DND-41 (cell line): ENCODE data around the gene OR13J1.

Source experiments
- EZH2 ChIP-seq: IDR thresholded peaks from 3 replicates; pipeline ENCODE4 v1.6.1; 2012; ENCODE audit warnings: borderline replicate concordance, low read depth, mild to moderate bottlenecking, moderate library complexity, low read length, inconsistent platforms; ENCODE audit not compliant: severe bottlenecking
- TF ChIP-seq, protein P1 (sequence below): IDR thresholded peaks from 2 replicates; pipeline ENCODE4 v1.5.1; 2012; ENCODE audit warnings: borderline replicate concordance, low read length, moderate library complexity, mild to moderate bottlenecking; ENCODE audit not compliant: poor library complexity, severe bottlenecking; ENCODE audit errors: extremely low read depth

DNA sequence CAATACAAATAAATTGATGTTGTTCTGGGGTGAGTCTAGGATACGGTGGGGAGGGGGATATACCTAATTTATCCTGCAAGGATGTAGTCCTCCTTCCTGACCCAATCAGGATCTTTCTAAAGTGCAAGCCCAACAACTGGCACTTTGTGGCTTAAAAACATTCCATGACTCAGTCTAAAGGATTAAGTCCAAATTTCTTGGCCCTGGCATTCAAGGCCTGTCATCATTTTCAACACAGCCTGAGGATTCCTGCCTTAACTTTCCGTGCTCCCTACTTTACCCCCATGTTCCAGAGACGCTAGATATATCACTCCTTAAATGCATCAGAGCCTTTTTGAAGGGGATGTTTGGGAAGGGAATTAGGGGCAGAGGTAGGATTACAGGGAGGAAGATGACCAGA, 42.7 kb downstream of the OR13J1 start:
- TF ChIP-seq, protein P1, sequence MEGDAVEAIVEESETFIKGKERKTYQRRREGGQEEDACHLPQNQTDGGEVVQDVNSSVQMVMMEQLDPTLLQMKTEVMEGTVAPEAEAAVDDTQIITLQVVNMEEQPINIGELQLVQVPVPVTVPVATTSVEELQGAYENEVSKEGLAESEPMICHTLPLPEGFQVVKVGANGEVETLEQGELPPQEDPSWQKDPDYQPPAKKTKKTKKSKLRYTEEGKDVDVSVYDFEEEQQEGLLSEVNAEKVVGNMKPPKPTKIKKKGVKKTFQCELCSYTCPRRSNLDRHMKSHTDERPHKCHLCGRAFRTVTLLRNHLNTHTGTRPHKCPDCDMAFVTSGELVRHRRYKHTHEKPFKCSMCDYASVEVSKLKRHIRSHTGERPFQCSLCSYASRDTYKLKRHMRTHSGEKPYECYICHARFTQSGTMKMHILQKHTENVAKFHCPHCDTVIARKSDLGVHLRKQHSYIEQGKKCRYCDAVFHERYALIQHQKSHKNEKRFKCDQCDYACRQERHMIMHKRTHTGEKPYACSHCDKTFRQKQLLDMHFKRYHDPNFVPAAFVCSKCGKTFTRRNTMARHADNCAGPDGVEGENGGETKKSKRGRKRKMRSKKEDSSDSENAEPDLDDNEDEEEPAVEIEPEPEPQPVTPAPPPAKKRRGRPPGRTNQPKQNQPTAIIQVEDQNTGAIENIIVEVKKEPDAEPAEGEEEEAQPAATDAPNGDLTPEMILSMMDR = no peak
- TF ChIP-seq EZH2 = no peak
